A549 (cell line): ENCODE results near the gene SPPL2C.

Experiments used
- HOXA7 ChIP-seq: fragments of 250-450 bp; sonication (Bioruptor Pico); IDR thresholded peaks from 2 replicates; pipeline ENCODE4 v1.5.0; 2020; ENCODE audit warnings: mild to moderate bottlenecking, moderate library complexity
- ZFP36 ChIP-seq: fragments of 450-650 bp; IDR thresholded peaks from 2 replicates; pipeline ENCODE4 v1.6.1; 2014; ENCODE audit warnings: borderline replicate concordance; ENCODE audit not compliant: partially characterized antibody
- ZNF302 ChIP-seq: fragments of 250-450 bp; sonication (Bioruptor Pico); IDR thresholded peaks from 2 replicates; pipeline ENCODE4 v1.9.0; 2021; ENCODE audit warnings: inconsistent platforms, mild to moderate bottlenecking, moderate library complexity
- TF ChIP-seq, protein P1 (sequence below): fragments of >200 bp; sonication (Bioruptor Twin); formaldehyde crosslinking; IDR thresholded peaks from 3 replicates; pipeline ENCODE4 v1.6.1; 2016

DNA sequence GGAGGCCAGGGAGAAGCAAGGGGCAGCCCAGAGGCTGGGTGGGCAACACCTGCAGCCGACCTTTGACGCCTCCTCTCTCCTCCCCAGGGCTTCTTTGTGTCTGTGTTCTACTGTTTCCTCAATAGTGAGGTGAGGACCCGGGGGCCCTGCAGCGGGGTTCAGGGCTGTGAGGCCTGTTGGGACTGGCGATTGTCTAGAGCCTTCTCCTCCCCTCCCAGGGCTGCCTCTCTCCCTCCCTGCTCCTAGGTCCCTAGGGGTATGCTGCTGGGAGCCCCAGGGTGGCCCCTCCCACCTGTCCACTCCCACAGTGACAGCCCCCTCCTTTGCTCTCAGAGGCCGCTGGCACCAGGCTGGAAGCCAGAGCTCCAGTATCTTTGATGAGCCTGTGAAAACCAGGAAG lies 10.8 kb upstream of the SPPL2C start:
- TF ChIP-seq, protein P1, sequence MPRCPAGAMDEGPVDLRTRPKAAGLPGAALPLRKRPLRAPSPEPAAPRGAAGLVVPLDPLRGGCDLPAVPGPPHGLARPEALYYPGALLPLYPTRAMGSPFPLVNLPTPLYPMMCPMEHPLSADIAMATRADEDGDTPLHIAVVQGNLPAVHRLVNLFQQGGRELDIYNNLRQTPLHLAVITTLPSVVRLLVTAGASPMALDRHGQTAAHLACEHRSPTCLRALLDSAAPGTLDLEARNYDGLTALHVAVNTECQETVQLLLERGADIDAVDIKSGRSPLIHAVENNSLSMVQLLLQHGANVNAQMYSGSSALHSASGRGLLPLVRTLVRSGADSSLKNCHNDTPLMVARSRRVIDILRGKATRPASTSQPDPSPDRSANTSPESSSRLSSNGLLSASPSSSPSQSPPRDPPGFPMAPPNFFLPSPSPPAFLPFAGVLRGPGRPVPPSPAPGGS = no peak
- TF ChIP-seq ZNF302 (CRISPR knock-in tag) (no peak), ZFP36 (no peak), HOXA7 (CRISPR knock-in tag) (no peak)
